ENCODE data around the gene ACD. TPM values are rescaled to one million over a fixed set of nuclear protein-coding genes. Genes with fewer than 3 reads are reported as not detected.

ACD gene
- total and polyA plus RNA-seq, 2 donors (not counting 1 experiment from before 2014, with no cell fraction given), result 47.6 to 71.4 TPM

DNA sequence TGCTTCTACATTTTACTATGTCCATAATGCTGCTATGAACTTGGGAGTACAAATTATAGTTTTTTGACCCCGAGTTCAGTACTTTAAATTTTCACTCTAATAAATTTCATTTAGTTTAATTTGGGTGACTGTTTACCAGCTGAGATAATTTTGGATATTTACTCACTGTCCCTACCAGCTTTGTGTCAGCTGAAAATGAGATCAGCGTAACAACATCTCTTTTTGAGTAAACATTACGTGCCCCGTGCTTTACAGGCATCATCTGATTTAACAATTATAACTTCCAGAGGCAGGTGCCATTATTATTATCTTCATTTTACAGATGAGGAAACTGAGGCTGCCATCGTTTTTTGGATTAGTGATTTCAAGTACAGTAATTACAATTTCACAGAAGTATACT, 44.0 kb upstream of the ACD start:
- H3K27ac Mint-ChIP-seq, result no peak overlapping the region
- Histone ChIP-seq H3K27ac (ENCODE audit: low read length in 2 of 2) (no peak overlapping the region), H3K79me2 (ENCODE audit: control insufficient read depth, insufficient read depth, low read length) (peaks cover 35% of the 10 kb centered on the region), H3K36me3 (replicated peaks in 1 of 2; ENCODE audit: control extremely low read depth in 1 of 2, control insufficient read depth in 1 of 2, extremely low read depth in 1 of 2, insufficient read depth in 2 of 2, low read length in 1 of 2) (no peaks in the 10 kb centered on the region), H3K27me3 (replicated peaks in 1 of 4; ENCODE audit: control extremely low read depth in 1 of 4, control insufficient read depth in 3 of 4, insufficient read depth in 4 of 4, low read length in 3 of 4) (no peaks in the 10 kb centered on the region), H2AFZ (ENCODE audit: insufficient read depth, low read depth, low read length, poor library complexity, severe bottlenecking) (no peak overlapping the region), H3K9me3 (ENCODE audit: control extremely low read depth in 1 of 3, control insufficient read depth in 2 of 3, insufficient read depth in 1 of 3, low read length in 2 of 3) (peaks cover 0 to 8% (median 0%) of the 10 kb centered on the region in 3 donors), H4K20me1 (ENCODE audit: control insufficient read depth, insufficient read depth, low read length, poor library complexity, severe bottlenecking) (no peaks in the 10 kb centered on the region), H3K4me2 (replicated peaks; ENCODE audit: low read depth, low read length, poor library complexity, severe bottlenecking) (no peak overlapping the region), H3K9ac (ENCODE audit: low read length) (no peak overlapping the region), H3K4me3 (ENCODE audit: control extremely low read depth in 1 of 5, extremely low read depth in 1 of 5, insufficient read depth in 1 of 5, low read depth in 2 of 5, low read length in 4 of 5) (no peak overlapping the region), H3K4me1 (ENCODE audit: control insufficient read depth in 2 of 2, insufficient read depth in 2 of 2, low read length in 2 of 2) (no peaks in the 10 kb centered on the region)
- TF ChIP-seq, protein P1, sequence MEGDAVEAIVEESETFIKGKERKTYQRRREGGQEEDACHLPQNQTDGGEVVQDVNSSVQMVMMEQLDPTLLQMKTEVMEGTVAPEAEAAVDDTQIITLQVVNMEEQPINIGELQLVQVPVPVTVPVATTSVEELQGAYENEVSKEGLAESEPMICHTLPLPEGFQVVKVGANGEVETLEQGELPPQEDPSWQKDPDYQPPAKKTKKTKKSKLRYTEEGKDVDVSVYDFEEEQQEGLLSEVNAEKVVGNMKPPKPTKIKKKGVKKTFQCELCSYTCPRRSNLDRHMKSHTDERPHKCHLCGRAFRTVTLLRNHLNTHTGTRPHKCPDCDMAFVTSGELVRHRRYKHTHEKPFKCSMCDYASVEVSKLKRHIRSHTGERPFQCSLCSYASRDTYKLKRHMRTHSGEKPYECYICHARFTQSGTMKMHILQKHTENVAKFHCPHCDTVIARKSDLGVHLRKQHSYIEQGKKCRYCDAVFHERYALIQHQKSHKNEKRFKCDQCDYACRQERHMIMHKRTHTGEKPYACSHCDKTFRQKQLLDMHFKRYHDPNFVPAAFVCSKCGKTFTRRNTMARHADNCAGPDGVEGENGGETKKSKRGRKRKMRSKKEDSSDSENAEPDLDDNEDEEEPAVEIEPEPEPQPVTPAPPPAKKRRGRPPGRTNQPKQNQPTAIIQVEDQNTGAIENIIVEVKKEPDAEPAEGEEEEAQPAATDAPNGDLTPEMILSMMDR (IDR thresholded peaks at IDR 0.05), result no peak
- no peak for TF ChIP-seq EZH2 (IDR thresholded peaks at IDR 0.05; ENCODE audit: borderline replicate concordance, insufficient read depth, low read depth, low read length, poor library complexity, severe bottlenecking)
- no peaks in the 10 kb centered on the region for H3K27me3 Mint-ChIP-seq
- ChIA-PET CTCF (no interaction called here), POLR2A (no interaction called here)
- no peaks in the 10 kb centered on the region for H3K9me3 Mint-ChIP-seq (ENCODE audit: insufficient read depth)
- H3K4me1 Mint-ChIP-seq, result peaks cover 2% of the 10 kb centered on the region
- intact Hi-C loops (cut with micrococcal nuclease), result no loop called here
- no CpG with 5 or more reads among the region's 5 CpGs for WGBS (ENCODE audit: insufficient coverage)
- no peak for ATAC-seq (ENCODE audit: low read depth)
- H3K4me3 Mint-ChIP-seq, result no peak overlapping the region
- DNase-seq, result no peak

DNA sequence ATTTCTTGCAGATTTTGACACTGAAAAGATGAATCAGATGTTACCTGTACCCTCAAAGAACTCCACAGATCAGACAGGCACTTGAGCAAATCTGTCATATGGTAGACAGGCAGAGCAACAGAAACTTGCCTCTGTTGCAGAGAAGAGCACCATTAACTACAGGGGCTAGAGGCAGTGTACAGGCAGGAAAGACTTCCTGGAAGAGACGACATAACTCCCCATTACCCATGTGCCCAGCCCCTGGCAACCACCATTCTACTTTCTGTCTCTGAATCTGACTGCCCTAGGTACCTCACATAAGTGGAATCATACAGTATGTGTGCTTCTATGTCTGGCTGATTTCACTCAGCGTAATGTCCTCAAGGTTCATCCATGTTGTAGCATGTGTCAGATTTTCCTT, 43.6 kb upstream of the ACD start:
- DNase-seq (no peak), ATAC-seq (ENCODE audit: low read depth) (no peak)
- Histone ChIP-seq H3K9ac (ENCODE audit: low read length) (no peak overlapping the region), H3K36me3 (replicated peaks in 1 of 2; ENCODE audit: control extremely low read depth in 1 of 2, control insufficient read depth in 1 of 2, extremely low read depth in 1 of 2, insufficient read depth in 2 of 2, low read length in 1 of 2) (no peaks in the 10 kb centered on the region), H3K27ac (ENCODE audit: low read length in 2 of 2) (no peak overlapping the region), H3K4me1 (ENCODE audit: control insufficient read depth in 2 of 2, insufficient read depth in 2 of 2, low read length in 2 of 2) (no peaks in the 10 kb centered on the region), H3K27me3 (replicated peaks in 1 of 4; ENCODE audit: control extremely low read depth in 1 of 4, control insufficient read depth in 3 of 4, insufficient read depth in 4 of 4, low read length in 3 of 4) (no peaks in the 10 kb centered on the region), H3K4me2 (replicated peaks; ENCODE audit: low read depth, low read length, poor library complexity, severe bottlenecking) (no peak overlapping the region), H2AFZ (ENCODE audit: insufficient read depth, low read depth, low read length, poor library complexity, severe bottlenecking) (no peak overlapping the region), H3K9me3 (ENCODE audit: control extremely low read depth in 1 of 3, control insufficient read depth in 2 of 3, insufficient read depth in 1 of 3, low read length in 2 of 3) (peaks cover 0 to 11% (median 0%) of the 10 kb centered on the region in 3 donors), H3K79me2 (ENCODE audit: control insufficient read depth, insufficient read depth, low read length) (peaks cover 40% of the 10 kb centered on the region), H4K20me1 (ENCODE audit: control insufficient read depth, insufficient read depth, low read length, poor library complexity, severe bottlenecking) (no peaks in the 10 kb centered on the region), H3K4me3 (ENCODE audit: control extremely low read depth in 1 of 5, extremely low read depth in 1 of 5, insufficient read depth in 1 of 5, low read depth in 2 of 5, low read length in 4 of 5) (no peak overlapping the region)
- POLR2A ChIA-PET, result no interaction called here
- TF ChIP-seq, protein P1 (IDR thresholded peaks at IDR 0.05), result no peak
- TF ChIP-seq EZH2 (IDR thresholded peaks at IDR 0.05; ENCODE audit: borderline replicate concordance, insufficient read depth, low read depth, low read length, poor library complexity, severe bottlenecking), result no peak
- Mint-ChIP-seq H3K27me3 (no peaks in the 10 kb centered on the region), H3K4me3 (no peak overlapping the region), H3K9me3 (ENCODE audit: insufficient read depth) (no peaks in the 10 kb centered on the region), H3K27ac (no peak overlapping the region), H3K4me1 (peaks cover 2% of the 10 kb centered on the region)
- WGBS (ENCODE audit: insufficient coverage), result 100% methylated on average over 1 of the region's 2 CpGs
- intact Hi-C loops (cut with micrococcal nuclease), result no loop called here
- CTCF ChIA-PET, result no interaction called here
